ENCODE results near the gene TFB2M. TPM values are rescaled to one million over a fixed set of nuclear protein-coding genes. Genes with fewer than 3 reads are reported as not detected.
A peak's percentile ranks its signal among the peaks of the same experiment; 100 is the strongest.

TFB2M gene
- total RNA-seq, 1 experiment from 2014 or later: 52.0 TPM

- H3K27me3 Mint-ChIP-seq (ENCODE audit: insufficient read depth, unreplicated experiment): no peaks in the 10 kb centered on the region
- TF ChIP-seq CTCF (IDR thresholded peaks at IDR 0.05; ENCODE audit: unreplicated experiment): no peak
- H3K27ac Mint-ChIP-seq (ENCODE audit: low read depth, unreplicated experiment): no peak overlapping the region
- DNase-seq (ENCODE audit: unreplicated experiment): no peak
- ChIA-PET POLR2A (no interaction called here), CTCF (interaction anchor here (0.8 to 5.1 kb wide), 3 partner anchors 8 to 200 kb away, joined by 3 to 35 read pairs (median 5); no protein-coding TSS in a partner anchor)
- no TSS peak for BruUV-seq (replicated peaks)
- peaks cover 10% of the 10 kb centered on the region for H3K9me3 Mint-ChIP-seq (ENCODE audit: unreplicated experiment)
- no peak overlapping the region for H3K4me3 Mint-ChIP-seq (ENCODE audit: unreplicated experiment)
- no peaks in the 10 kb centered on the region for H3K36me3 Mint-ChIP-seq (ENCODE audit: insufficient read depth, unreplicated experiment)
- intact Hi-C loops (cut with micrococcal nuclease): no loop called here
- H3K4me1 Mint-ChIP-seq (ENCODE audit: insufficient read depth, unreplicated experiment): peaks cover 19% of the 10 kb centered on the region
Observed at GRCh38 chr1:246510147-246511030, 55.7 kb downstream of the TFB2M start.

GRCh38 chr1:246508897-246509688 is 57.0 kb downstream of the TFB2M start:
- no TSS peak for BruUV-seq (replicated peaks)

GRCh38 chr1:246506674-246507481 is 59.2 kb downstream of the TFB2M start, which contains the start of gene SMYD3:
Gene SMYD3 (minus strand): TSS chr1:246507279.
- BruUV-seq (replicated peaks): no TSS peak
- Mint-ChIP-seq H3K27ac (ENCODE audit: low read depth, unreplicated experiment) (peak within 1 kb of the TSS; percentile 18), H3K4me1 (ENCODE audit: insufficient read depth, unreplicated experiment) (peaks cover 35% of the 10 kb centered on the region), H3K9me3 (ENCODE audit: unreplicated experiment) (no peaks in the 10 kb centered on the region), H3K27me3 (ENCODE audit: insufficient read depth, unreplicated experiment) (no peaks in the 10 kb centered on the region), H3K36me3 (ENCODE audit: insufficient read depth, unreplicated experiment) (peaks cover 8% of the 10 kb centered on the region), H3K4me3 (ENCODE audit: unreplicated experiment) (peak within 1 kb of the TSS; percentile 76)
- POLR2A ChIA-PET: interaction anchor here (0.6 to 3.9 kb wide), 10 partner anchors 9 to 154 kb away, joined by 3 to 31 read pairs (median 4); partner anchors contain the start of genes CNST and TFB2M
- intact Hi-C loops (cut with micrococcal nuclease): no loop called here
- CTCF ChIA-PET: interaction anchor here (0.6 to 5.1 kb wide), 21 partner anchors 9 to 1268 kb away, joined by 3 to 50 read pairs (median 4); partner anchors contain the start of gene CNST
- DNase-seq (ENCODE audit: unreplicated experiment): peak; percentile 89
- no peak for TF ChIP-seq CTCF (IDR thresholded peaks at IDR 0.05; ENCODE audit: unreplicated experiment)

More at GRCh38 chr1:246508897-246509688, 57.0 kb downstream of the TFB2M start:
- no peaks in the 10 kb centered on the region for H3K36me3 Mint-ChIP-seq (ENCODE audit: insufficient read depth, unreplicated experiment)
- peaks cover 23% of the 10 kb centered on the region for H3K4me1 Mint-ChIP-seq (ENCODE audit: insufficient read depth, unreplicated experiment)
- ChIA-PET CTCF (interaction anchor here (1.0 to 5.1 kb wide), 3 partner anchors 9 to 24 kb away, joined by 5 to 35 read pairs (median 9); no protein-coding TSS in a partner anchor), POLR2A (interaction anchor here (0.7 kb wide), 1 partner anchor 29 kb away, joined by 3 read pairs; no protein-coding TSS in a partner anchor)
- H3K27me3 Mint-ChIP-seq (ENCODE audit: insufficient read depth, unreplicated experiment): no peaks in the 10 kb centered on the region
- no peak for TF ChIP-seq CTCF (IDR thresholded peaks at IDR 0.05; ENCODE audit: unreplicated experiment)
- no peaks in the 10 kb centered on the region for H3K9me3 Mint-ChIP-seq (ENCODE audit: unreplicated experiment)
- no peak for DNase-seq (ENCODE audit: unreplicated experiment)
- H3K4me3 Mint-ChIP-seq (ENCODE audit: unreplicated experiment): no peak overlapping the region
- intact Hi-C loops (cut with micrococcal nuclease): no loop called here
- H3K27ac Mint-ChIP-seq (ENCODE audit: low read depth, unreplicated experiment): no peak overlapping the region

Measured in MCF 10A (cell line).